Rectal smooth muscle tissue (tissue), 1 donor: ENCODE measurements around the gene GNG10.

Experiments
- H3K27ac ChIP-seq: one replicate; pipeline ENCODE4 v1.7.0; 2013; ENCODE audit warnings: low read depth, low read length, inconsistent platforms
- H3K27me3 ChIP-seq: one replicate; pipeline ENCODE4 v1.7.0; 2013; ENCODE audit warnings: low read length; ENCODE audit not compliant: control insufficient read depth, insufficient read depth
- H3K36me3 ChIP-seq: one replicate; pipeline ENCODE4 v1.7.0; 2013; ENCODE audit warnings: low read length; ENCODE audit not compliant: control insufficient read depth, insufficient read depth
- H3K4me1 ChIP-seq: one replicate; pipeline ENCODE4 v1.7.0; 2013; ENCODE audit warnings: low read length; ENCODE audit not compliant: control insufficient read depth, insufficient read depth
- H3K4me3 ChIP-seq: one replicate; pipeline ENCODE4 v1.7.0; 2013; ENCODE audit warnings: low read length
- H3K9ac ChIP-seq: one replicate; pipeline ENCODE4 v1.7.0; 2013; ENCODE audit warnings: low read length

GNG10 gene

GRCh38 chr9:111632060-111632459 is 29.3 kb upstream of the GNG10 start:
- no peaks in the 10 kb centered on the region for H3K4me1 ChIP-seq
- H3K36me3 ChIP-seq = no peaks in the 10 kb centered on the region
- H3K4me3 ChIP-seq = peak overlapping the region; percentile 81
- peak overlapping the region; percentile 82 for H3K9ac ChIP-seq
- H3K27me3 ChIP-seq = no peaks in the 10 kb centered on the region
- no peak overlapping the region for H3K27ac ChIP-seq

- Histone ChIP-seq H3K36me3 (no peaks in the 10 kb centered on the region), H3K9ac (no peak overlapping the region), H3K4me3 (peak overlapping the region; percentile 81), H3K4me1 (no peaks in the 10 kb centered on the region), H3K27ac (no peak overlapping the region), H3K27me3 (no peaks in the 10 kb centered on the region)
These were observed 28.6 kb upstream of the GNG10 start for GRCh38 chr9:111632695-111633388.

GRCh38 chr9:111633389-111633736 is 28.0 kb upstream of the GNG10 start:
- Histone ChIP-seq H3K27me3 (no peaks in the 10 kb centered on the region), H3K27ac (no peak overlapping the region), H3K4me1 (no peaks in the 10 kb centered on the region), H3K36me3 (no peaks in the 10 kb centered on the region), H3K4me3 (no peak overlapping the region), H3K9ac (no peak overlapping the region)

- Histone ChIP-seq H3K36me3 (no peaks in the 10 kb centered on the region), H3K27me3 (no peaks in the 10 kb centered on the region), H3K4me1 (no peaks in the 10 kb centered on the region), H3K27ac (no peak overlapping the region), H3K9ac (no peak overlapping the region), H3K4me3 (no peak overlapping the region)
These were observed 26.5 kb upstream of the GNG10 start for GRCh38 chr9:111634860-111635259.

- Histone ChIP-seq H3K9ac (no peak overlapping the region), H3K4me3 (no peak overlapping the region), H3K27me3 (no peaks in the 10 kb centered on the region), H3K4me1 (no peaks in the 10 kb centered on the region), H3K27ac (no peak overlapping the region), H3K36me3 (no peaks in the 10 kb centered on the region)
These were observed 23.9 kb upstream of the GNG10 start for GRCh38 chr9:111637421-111637950.

- H3K4me1 ChIP-seq = no peaks in the 10 kb centered on the region
- H3K27ac ChIP-seq = no peak overlapping the region
- H3K36me3 ChIP-seq = peaks cover 2% of the 10 kb centered on the region
- H3K4me3 ChIP-seq = no peak overlapping the region
- no peaks in the 10 kb centered on the region for H3K27me3 ChIP-seq
- no peak overlapping the region for H3K9ac ChIP-seq
These were observed 17.1 kb upstream of the GNG10 start for GRCh38 chr9:111644195-111644772.

GRCh38 chr9:111645806-111646205 is 15.6 kb upstream of the GNG10 start:
- no peak overlapping the region for H3K27ac ChIP-seq
- no peaks in the 10 kb centered on the region for H3K4me1 ChIP-seq
- H3K9ac ChIP-seq = no peak overlapping the region
- H3K36me3 ChIP-seq = peaks cover 5% of the 10 kb centered on the region
- no peak overlapping the region for H3K4me3 ChIP-seq
- H3K27me3 ChIP-seq = no peaks in the 10 kb centered on the region

GRCh38 chr9:111646417-111646816 is 15.0 kb upstream of the GNG10 start:
- H3K27ac ChIP-seq = no peak overlapping the region
- H3K4me3 ChIP-seq = no peak overlapping the region
- H3K27me3 ChIP-seq = no peaks in the 10 kb centered on the region
- no peak overlapping the region for H3K9ac ChIP-seq
- H3K36me3 ChIP-seq = peaks cover 5% of the 10 kb centered on the region
- H3K4me1 ChIP-seq = no peaks in the 10 kb centered on the region

GRCh38 chr9:111648066-111648465 is 13.3 kb upstream of the GNG10 start:
- H3K36me3 ChIP-seq = peaks cover 5% of the 10 kb centered on the region
- no peak overlapping the region for H3K9ac ChIP-seq
- no peaks in the 10 kb centered on the region for H3K27me3 ChIP-seq
- H3K4me1 ChIP-seq = no peaks in the 10 kb centered on the region
- no peak overlapping the region for H3K4me3 ChIP-seq
- H3K27ac ChIP-seq = no peak overlapping the region

GRCh38 chr9:111649016-111649415 is 12.4 kb upstream of the GNG10 start:
- Histone ChIP-seq H3K27ac (no peak overlapping the region), H3K4me1 (no peaks in the 10 kb centered on the region), H3K27me3 (no peaks in the 10 kb centered on the region), H3K4me3 (no peak overlapping the region), H3K36me3 (peaks cover 5% of the 10 kb centered on the region), H3K9ac (no peak overlapping the region)

- Histone ChIP-seq H3K4me3 (no peak overlapping the region), H3K27ac (no peak overlapping the region)
These were observed 4.4 kb upstream of the GNG10 start for GRCh38 chr9:111657051-111657450.

GRCh38 chr9:111658943-111659342 is 2.5 kb upstream of the GNG10 start:
- Histone ChIP-seq H3K4me1 (peaks cover 2% of the 10 kb centered on the region), H3K36me3 (peaks cover 3% of the 10 kb centered on the region), H3K27me3 (no peaks in the 10 kb centered on the region), H3K4me3 (no peak overlapping the region), H3K9ac (no peak overlapping the region), H3K27ac (no peak overlapping the region)

More at GRCh38 chr9:111657051-111657450, 4.4 kb upstream of the GNG10 start:
- Histone ChIP-seq H3K4me1 (no peaks in the 10 kb centered on the region), H3K36me3 (peaks cover 3% of the 10 kb centered on the region), H3K9ac (no peak overlapping the region), H3K27me3 (no peaks in the 10 kb centered on the region)

- no peaks in the 10 kb centered on the region for H3K27me3 ChIP-seq
- no peak overlapping the region for H3K4me3 ChIP-seq
- H3K27ac ChIP-seq = no peak overlapping the region
- no peak overlapping the region for H3K9ac ChIP-seq
- H3K36me3 ChIP-seq = peaks cover 3% of the 10 kb centered on the region
- peaks cover 2% of the 10 kb centered on the region for H3K4me1 ChIP-seq
These were observed 1.7 kb upstream of the GNG10 start for GRCh38 chr9:111659691-111660090.
